Muscle layer of colon (tissue), 2 donors: ENCODE results near the gene AIRE.
"Not testable (repeated sequence)": the region's sequence is repeated elsewhere in the genome, so short reads cannot be mapped to it uniquely, and the experiment has no call there.

Source experiments
- H3K27ac ChIP-seq: one replicate; pipeline ENCODE4 v1.7.0; 2013; ENCODE audit warnings: low read depth, mild to moderate bottlenecking, low read length, moderate library complexity
- H3K27me3 ChIP-seq, 2 donors: one replicate each; pipeline ENCODE4 v1.7.0; 2013; ENCODE audit warnings: low read length in 2 of 2, mild to moderate bottlenecking in 2 of 2; ENCODE audit not compliant: insufficient read depth in 2 of 2, control insufficient read depth in 1 of 2
- H3K36me3 ChIP-seq: one replicate; pipeline ENCODE4 v1.7.0; 2013; ENCODE audit warnings: mild to moderate bottlenecking, low read length; ENCODE audit not compliant: insufficient read depth
- H3K4me1 ChIP-seq: one replicate; pipeline ENCODE4 v1.7.0; 2013; ENCODE audit warnings: mild to moderate bottlenecking, low read length; ENCODE audit not compliant: insufficient read depth
- H3K4me3 ChIP-seq, 2 donors: one replicate each; pipeline ENCODE4 v1.7.0; 2013; ENCODE audit warnings: low read length in 2 of 2, low read depth in 1 of 2, mild to moderate bottlenecking in 1 of 2, moderate library complexity in 1 of 2
- H3K9ac ChIP-seq: one replicate; pipeline ENCODE4 v1.7.0; 2013; ENCODE audit warnings: low read length
- H3K9me3 ChIP-seq: one replicate; pipeline ENCODE4 v1.7.0; 2013; ENCODE audit warnings: mild to moderate bottlenecking, low read length
- donor health status: abdominal sarcoma.
- donor health status: Adenocarcinoma of cecum.

The AIRE gene

DNA sequence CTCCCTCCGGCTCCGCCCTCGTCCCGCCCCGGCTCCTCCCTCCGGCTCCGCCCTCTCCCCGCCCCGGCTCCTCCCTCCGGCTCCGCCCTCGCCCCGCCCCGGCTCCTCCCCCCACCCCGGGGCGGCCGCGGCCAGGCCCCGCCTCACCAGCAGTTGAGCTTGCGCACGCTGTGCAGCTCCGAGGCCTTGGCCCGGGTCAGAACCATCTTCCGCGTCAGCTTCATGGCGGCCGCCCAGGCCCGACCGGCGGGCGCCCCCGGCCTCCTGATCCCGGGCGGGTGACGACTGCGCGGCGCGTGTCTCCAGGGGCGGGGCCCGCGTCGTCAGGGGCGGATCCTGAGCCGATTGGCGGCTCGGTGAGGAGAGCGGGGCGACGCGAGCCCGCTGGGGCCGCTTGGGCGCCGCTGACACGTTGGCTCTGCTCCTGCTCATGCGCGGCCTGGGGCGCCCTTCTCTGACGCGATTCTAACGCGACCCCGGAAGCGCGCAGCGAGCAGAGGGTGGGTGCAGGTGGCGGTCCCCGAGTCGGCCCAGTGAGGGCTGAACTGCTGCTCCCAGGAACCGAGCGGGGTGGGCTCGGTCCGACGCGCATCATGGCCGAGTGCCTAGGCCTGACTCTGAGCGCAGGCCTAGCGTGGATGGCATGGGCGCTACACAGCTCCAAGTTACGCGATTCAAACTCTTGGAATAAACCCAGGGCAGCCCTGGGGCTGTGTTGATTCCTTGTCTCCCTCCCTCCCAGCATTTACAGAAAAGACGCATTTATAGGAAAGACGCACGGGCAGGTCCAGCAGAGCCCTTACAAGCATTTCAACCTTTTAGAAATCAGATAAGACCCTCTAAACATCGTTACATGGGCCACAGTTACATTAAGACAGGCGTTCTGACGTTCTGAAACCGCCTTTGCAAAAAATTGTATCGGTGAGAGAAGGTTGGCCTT lies 53.6 kb downstream of the AIRE start, which contains the start of gene CFAP410:
TSS of gene CFAP410 (minus strand) at position 420 of the 940 bp plus-strand sequence. CDS start at position 224, 196 bp downstream.
- Histone ChIP-seq H3K36me3 (peaks cover 9% of the 10 kb centered on the region), H3K4me3 (peak within 1 kb of the TSS; percentile 72 to 82), H3K9ac (peak within 1 kb of the TSS; percentile 79), H3K27me3 (no peaks in the 10 kb centered on the region), H3K27ac (peak within 1 kb of the TSS; percentile 98), H3K4me1 (peaks cover 16% of the 10 kb centered on the region), H3K9me3 (no peaks in the 10 kb centered on the region)

DNA sequence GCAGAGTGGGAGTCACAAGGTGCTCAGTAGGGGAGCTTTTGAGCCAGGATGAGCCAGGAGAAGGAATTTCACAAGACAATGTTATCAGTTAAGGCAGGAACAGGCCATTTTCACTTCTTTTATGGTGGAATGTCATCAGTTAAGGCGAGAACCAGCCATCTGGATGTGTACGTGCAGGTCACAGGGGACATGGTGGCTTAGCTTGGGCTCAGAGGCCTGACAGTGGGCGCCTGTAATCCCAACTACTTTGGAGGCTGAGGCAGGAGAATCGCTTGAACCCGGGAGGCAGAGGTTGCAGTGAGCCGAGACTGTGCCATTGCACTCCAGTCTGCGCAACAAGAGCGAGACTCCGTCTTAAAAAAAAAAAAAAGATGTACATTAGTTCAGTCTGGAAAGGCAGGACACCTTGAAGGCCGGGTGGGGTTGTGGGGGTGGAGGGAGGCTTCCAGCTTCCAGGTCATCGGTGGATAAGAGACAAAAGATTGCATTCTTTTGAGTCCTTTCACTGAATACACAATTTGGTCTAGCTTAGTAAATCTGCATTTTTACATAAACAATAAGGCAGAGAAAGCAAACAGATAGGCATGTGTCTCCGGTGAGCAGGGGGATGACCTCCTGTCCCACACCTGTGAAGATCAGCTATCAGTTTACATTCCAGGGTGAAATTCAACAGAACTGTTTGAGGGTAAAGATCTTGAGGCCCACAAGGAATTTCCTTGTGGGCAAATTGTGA lies 56.2 kb downstream of the AIRE start:
- H3K9ac ChIP-seq, H3K27ac ChIP-seq, H3K9me3 ChIP-seq, H3K27me3 ChIP-seq, H3K4me3 ChIP-seq, H3K36me3 ChIP-seq: not testable (repeated sequence)
- H3K4me1 ChIP-seq = peaks cover 16% of the 10 kb centered on the region

DNA sequence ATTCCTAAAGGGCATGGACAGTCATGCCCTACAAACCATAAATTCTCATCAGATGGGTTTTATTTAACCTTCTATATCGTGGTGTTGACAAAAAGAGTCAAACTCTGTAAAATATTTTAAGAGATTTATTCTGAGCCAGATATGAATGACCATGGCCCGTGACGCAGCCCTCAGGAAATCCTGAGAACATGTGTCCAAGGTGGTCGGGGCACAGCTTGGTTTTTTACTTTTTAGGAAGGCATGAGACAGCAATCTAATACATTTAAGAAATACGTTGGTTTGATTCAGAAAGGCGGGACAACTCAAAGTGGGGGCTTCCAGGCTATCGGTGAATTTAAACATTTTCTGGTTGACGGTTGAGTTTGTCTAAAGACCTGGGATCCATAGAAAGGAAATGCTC lies 57.3 kb downstream of the AIRE start:
- H3K27ac ChIP-seq, H3K9me3 ChIP-seq, H3K4me3 ChIP-seq, H3K27me3 ChIP-seq, H3K36me3 ChIP-seq, H3K9ac ChIP-seq: not testable (repeated sequence)
- H3K4me1 ChIP-seq = peaks cover 12% of the 10 kb centered on the region

DNA sequence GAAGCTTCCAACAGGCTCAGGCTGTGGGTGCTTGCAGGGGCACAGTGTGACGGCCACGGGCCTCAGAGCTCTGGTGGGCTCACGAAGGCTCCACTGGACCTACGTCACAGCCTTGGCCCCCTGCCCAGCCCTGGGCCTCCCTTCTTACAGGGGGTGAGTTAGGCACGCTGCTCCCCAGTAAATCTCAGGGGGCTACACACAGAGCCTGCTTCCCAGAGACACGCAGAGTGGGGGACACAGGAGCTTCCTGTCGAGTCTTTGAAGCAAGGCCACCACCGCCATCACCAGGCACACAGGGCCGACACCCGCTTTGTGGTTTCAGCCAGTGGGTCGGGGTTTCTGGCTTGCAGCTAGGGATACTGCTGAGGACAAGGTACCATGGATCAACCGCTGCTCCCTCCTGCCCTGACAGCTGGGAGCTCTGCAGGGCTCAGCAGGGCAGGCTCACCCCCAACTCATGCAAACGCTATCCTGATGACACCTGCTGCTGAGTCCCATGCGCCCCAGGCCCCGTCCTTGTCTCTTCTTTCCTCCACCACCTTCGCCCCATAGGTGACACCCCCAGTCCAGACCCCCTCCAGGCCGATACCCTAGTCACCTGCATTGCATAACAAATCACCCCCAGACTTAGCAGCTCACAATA lies 59.0 kb downstream of the AIRE start:
- Histone ChIP-seq H3K4me1 (peaks cover 8% of the 10 kb centered on the region), H3K9ac (no peak overlapping the region), H3K36me3 (no peaks in the 10 kb centered on the region), H3K9me3 (no peaks in the 10 kb centered on the region), H3K27me3 (peaks cover 0 to 16% of the 10 kb centered on the region in 2 donors), H3K4me3 (no peak overlapping the region), H3K27ac (no peak overlapping the region)

DNA sequence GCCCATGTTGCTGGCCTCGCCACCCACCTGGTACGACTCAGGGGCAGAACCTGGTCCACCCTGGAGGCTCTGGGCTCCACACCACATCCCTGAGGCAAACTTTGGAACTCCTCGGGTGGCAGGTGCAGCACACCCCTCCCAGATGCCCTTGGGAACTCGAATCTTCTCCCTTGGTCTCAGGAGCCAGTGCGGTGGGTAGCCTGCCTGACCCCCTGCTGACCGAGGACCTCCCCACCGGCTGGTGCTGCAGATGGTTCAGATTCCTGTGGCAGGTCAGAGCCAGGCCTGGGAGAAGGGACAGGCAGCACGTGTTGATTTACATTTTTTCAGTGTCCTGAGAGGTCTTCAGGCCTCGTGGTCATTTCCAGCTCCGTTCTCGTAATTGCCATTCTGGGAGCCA lies 59.8 kb downstream of the AIRE start:
- Histone ChIP-seq H3K27ac (no peak overlapping the region), H3K4me1 (no peaks in the 10 kb centered on the region), H3K4me3 (no peak overlapping the region), H3K36me3 (no peaks in the 10 kb centered on the region), H3K9me3 (no peaks in the 10 kb centered on the region), H3K9ac (no peak overlapping the region), H3K27me3 (peaks cover 0 to 17% of the 10 kb centered on the region in 2 donors)

DNA sequence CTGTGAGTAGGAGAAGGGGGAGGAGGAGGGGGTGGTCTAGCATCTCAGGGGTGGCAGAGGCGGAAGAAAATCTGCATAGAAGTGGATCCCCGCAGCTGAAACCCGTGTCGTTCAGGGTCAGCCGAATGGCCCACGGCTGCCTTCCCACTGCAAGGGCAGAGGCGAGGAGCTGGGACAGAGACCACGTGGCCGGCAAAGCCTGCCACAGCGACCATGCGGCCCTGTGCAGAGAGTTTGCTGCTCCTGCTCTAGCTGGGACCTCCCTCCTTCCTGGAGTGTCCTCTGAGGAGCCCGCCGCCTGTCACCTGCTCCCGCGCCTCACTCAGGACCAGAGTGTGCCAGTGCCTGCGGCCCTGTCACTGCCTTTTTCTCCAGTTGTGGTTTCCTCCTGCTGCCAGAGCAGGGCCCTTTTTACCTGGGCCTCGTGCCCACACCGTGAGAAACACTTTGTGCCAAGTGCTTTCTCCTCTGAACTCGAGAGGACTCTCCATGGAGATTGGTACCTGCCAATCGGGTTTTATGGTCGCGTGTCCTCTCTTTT lies 62.3 kb downstream of the AIRE start:
- peaks cover 4 to 34% of the 10 kb centered on the region in 2 donors for H3K27me3 ChIP-seq
- H3K4me3 ChIP-seq = no peak overlapping the region
- no peaks in the 10 kb centered on the region for H3K4me1 ChIP-seq
- no peak overlapping the region for H3K9ac ChIP-seq
- no peaks in the 10 kb centered on the region for H3K9me3 ChIP-seq
- H3K36me3 ChIP-seq = no peaks in the 10 kb centered on the region
- no peak overlapping the region for H3K27ac ChIP-seq
